MM.1S (cell line): Measurements from ENCODE around the gene IGFBP5.

Experiments
- DNase-seq: peaks from one replicate; pipeline ENCODE4 v3.0.0-alpha.2; 2015
- H2AFZ ChIP-seq: fragments of 300-600 bp; sonication (generic); 2 replicates; pipeline ENCODE4 v1.6.0; 2016; ENCODE audit warnings: antibody characterized with exemption, low read length
- H3F3A ChIP-seq: fragments of 300-600 bp; sonication (generic); 2 replicates; pipeline ENCODE4 v1.6.1; 2016; ENCODE audit warnings: mild to moderate bottlenecking, antibody characterized with exemption, low read length, moderate library complexity, mixed read lengths; ENCODE audit not compliant: insufficient read depth
- H3K27ac ChIP-seq: fragments of 300-600 bp; sonication (generic); 2 replicates; pipeline ENCODE4 v1.5.1; 2016; ENCODE audit warnings: mild to moderate bottlenecking, low read length
- H3K27me3 ChIP-seq: fragments of 300-600 bp; sonication (generic); replicated peaks from 2 replicates; pipeline ENCODE4 v1.6.0; 2016; ENCODE audit warnings: low read length; ENCODE audit not compliant: insufficient read depth
- H3K36me3 ChIP-seq: fragments of 300-600 bp; sonication (generic); replicated peaks from 2 replicates; pipeline ENCODE4 v1.6.1; 2016; ENCODE audit warnings: mild to moderate bottlenecking, low read length, mixed read lengths; ENCODE audit not compliant: insufficient read depth
- H3K4me1 ChIP-seq: fragments of 300-600 bp; sonication (generic); 2 replicates; pipeline ENCODE4 v1.6.1; 2016; ENCODE audit warnings: low read length, mixed read lengths
- H3K4me2 ChIP-seq: fragments of 300-600 bp; sonication (generic); 2 replicates; pipeline ENCODE4 v1.6.0; 2016; ENCODE audit warnings: low read depth, low read length
- H3K4me3 ChIP-seq: fragments of 300-600 bp; sonication (generic); 2 replicates; pipeline ENCODE4 v1.5.1; 2016; ENCODE audit warnings: low read length, mixed read lengths
- H3K79me2 ChIP-seq: fragments of 300-600 bp; sonication (generic); 2 replicates; pipeline ENCODE4 v1.6.1; 2016; ENCODE audit warnings: mixed run types, low read length, mixed read lengths
- H3K9ac ChIP-seq: fragments of 300-600 bp; sonication (generic); 2 replicates; pipeline ENCODE4 v1.6.1; 2016; ENCODE audit warnings: low read length, mixed read lengths
- H3K9me2 ChIP-seq: fragments of 300-600 bp; sonication (generic); replicated peaks from 2 replicates; pipeline ENCODE4 v1.6.1; 2016; ENCODE audit warnings: mild to moderate bottlenecking, low read length, mixed read lengths; ENCODE audit not compliant: insufficient read depth
- H3K9me3 ChIP-seq: fragments of 300-600 bp; sonication (generic); replicated peaks from 2 replicates; pipeline ENCODE4 v1.6.1; 2016; ENCODE audit warnings: mild to moderate bottlenecking, low read length, mixed read lengths; ENCODE audit not compliant: insufficient read depth
- H4K20me1 ChIP-seq: fragments of 300-600 bp; sonication (generic); 2 replicates; pipeline ENCODE4 v1.6.1; 2016; ENCODE audit warnings: mild to moderate bottlenecking, low read length, moderate library complexity, mixed read lengths; ENCODE audit not compliant: insufficient read depth
- EZH2 ChIP-seq: fragments of 300-600 bp; sonication (generic); optimal IDR thresholded peaks from 2 replicates; pipeline ENCODE3; 2017; ENCODE audit warnings: low read depth, mild to moderate bottlenecking, antibody characterized with exemption, low read length, mixed read lengths
- EZH2phosphoT487 ChIP-seq: fragments of 300-600 bp; sonication (generic); IDR thresholded peaks from 2 replicates; pipeline ENCODE4 v1.6.1; 2018; ENCODE audit warnings: antibody characterized with exemption, low read length
- TF ChIP-seq, protein P1 (sequence below): fragments of 300-600 bp; sonication (generic); IDR thresholded peaks from 2 replicates; pipeline ENCODE4 v1.5.1; 2016; ENCODE audit warnings: antibody characterized with exemption, low read length, mixed read lengths

The IGFBP5 gene

DNA sequence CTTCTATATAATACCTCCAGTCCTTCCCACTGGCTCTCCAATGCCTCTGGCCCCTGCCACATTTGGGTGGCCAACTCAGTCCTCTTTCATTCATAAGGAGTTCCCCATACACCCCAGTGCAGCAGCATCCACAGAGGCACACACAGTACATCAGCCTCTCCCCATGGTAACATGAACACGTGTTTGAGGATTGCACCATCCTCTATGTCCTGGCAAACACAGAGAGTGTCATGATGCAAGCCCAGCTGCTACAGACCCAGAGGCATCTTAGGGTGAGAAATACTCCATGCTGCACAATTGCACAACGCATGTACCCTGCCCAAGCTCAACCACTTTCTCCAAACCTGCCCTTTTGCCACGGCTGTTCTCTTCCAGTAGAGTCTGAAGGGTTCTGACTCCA, 11.5 kb downstream of the IGFBP5 start:
- Histone ChIP-seq H3K36me3 (no peaks in the 10 kb centered on the region), H3K9me3 (no peaks in the 10 kb centered on the region), H3K9ac (no peak overlapping the region), H3K9me2 (no peaks in the 10 kb centered on the region), H3K79me2 (no peaks in the 10 kb centered on the region), H3K4me2 (no peak overlapping the region), H3K4me3 (no peak overlapping the region), H2AFZ (no peak overlapping the region), H3F3A (no peaks in the 10 kb centered on the region), H3K27me3 (no peaks in the 10 kb centered on the region), H3K4me1 (no peaks in the 10 kb centered on the region), H3K27ac (no peak overlapping the region), H4K20me1 (no peaks in the 10 kb centered on the region)
- TF ChIP-seq, protein P1, sequence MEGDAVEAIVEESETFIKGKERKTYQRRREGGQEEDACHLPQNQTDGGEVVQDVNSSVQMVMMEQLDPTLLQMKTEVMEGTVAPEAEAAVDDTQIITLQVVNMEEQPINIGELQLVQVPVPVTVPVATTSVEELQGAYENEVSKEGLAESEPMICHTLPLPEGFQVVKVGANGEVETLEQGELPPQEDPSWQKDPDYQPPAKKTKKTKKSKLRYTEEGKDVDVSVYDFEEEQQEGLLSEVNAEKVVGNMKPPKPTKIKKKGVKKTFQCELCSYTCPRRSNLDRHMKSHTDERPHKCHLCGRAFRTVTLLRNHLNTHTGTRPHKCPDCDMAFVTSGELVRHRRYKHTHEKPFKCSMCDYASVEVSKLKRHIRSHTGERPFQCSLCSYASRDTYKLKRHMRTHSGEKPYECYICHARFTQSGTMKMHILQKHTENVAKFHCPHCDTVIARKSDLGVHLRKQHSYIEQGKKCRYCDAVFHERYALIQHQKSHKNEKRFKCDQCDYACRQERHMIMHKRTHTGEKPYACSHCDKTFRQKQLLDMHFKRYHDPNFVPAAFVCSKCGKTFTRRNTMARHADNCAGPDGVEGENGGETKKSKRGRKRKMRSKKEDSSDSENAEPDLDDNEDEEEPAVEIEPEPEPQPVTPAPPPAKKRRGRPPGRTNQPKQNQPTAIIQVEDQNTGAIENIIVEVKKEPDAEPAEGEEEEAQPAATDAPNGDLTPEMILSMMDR = no peak
- no peak for DNase-seq

DNA sequence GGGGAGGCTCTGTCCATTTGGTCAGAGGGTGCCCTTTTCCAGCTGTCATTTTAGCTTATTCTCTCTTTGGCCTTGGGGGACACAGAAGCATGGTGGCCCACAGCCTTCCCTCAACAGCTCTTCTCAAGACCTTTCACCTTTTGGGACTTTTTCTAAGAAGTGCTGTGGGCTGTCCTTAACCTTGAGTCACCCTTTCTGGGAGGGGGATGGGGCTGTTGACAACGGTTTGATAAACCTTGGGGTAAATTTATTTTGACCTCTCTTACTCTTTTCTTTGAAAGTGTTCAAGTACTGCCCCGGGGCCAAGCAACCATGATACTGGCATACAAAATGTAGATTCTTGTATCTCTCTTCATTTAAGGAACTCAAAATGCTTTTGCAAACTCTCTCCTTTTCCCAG, 13.7 kb downstream of the IGFBP5 start:
- no peak overlapping the region for H3K4me3 ChIP-seq
- no peaks in the 10 kb centered on the region for H3K9me3 ChIP-seq
- no peak for TF ChIP-seq EZH2
- no peak for TF ChIP-seq EZH2phosphoT487
- TF ChIP-seq, protein P1 = no peak
- H4K20me1 ChIP-seq = no peaks in the 10 kb centered on the region
- H3K9ac ChIP-seq = no peak overlapping the region
- no peak for DNase-seq
- no peaks in the 10 kb centered on the region for H3F3A ChIP-seq
- H3K9me2 ChIP-seq = no peaks in the 10 kb centered on the region
- no peaks in the 10 kb centered on the region for H3K27me3 ChIP-seq
- H2AFZ ChIP-seq = no peak overlapping the region
- no peaks in the 10 kb centered on the region for H3K4me1 ChIP-seq
- 0 out of 2 replicates have a peak overlapping the region, but pooled peaks have one; percentile 46 for H3K4me2 ChIP-seq
- no peaks in the 10 kb centered on the region for H3K79me2 ChIP-seq
- H3K36me3 ChIP-seq = no peaks in the 10 kb centered on the region
- no peak overlapping the region for H3K27ac ChIP-seq

DNA sequence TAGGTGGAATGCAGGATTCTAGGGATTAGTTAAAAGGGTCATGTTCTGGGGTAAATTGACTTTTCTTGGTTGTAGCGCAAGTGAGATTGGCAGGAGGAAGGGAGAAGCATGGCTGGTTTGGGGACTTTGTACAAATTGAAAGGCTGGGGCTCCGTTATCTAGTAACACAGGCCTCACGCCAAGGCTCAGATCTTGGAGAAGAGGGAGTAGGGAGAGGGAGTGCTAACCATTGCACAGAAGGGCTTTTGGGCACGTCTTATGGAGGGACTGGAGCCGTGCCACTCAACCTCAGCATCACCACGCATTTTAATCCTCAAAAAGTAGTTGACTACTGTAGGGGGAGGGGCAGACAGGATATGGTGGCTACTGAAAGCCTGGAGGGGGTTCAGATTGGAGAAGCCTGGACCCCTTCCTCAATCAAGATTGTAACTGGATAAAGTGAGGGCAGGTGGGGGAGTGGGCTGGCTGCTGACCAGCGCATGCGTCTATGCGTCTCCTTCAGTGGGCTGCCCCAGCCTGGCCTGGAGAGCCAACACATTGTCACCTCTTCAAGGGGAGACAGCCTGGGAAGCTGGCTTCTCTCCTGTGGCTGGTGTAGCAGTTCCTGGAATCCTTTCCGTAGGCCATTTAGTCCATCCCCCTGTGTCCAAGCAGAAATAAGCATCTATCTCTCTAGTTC, 14.3 kb downstream of the IGFBP5 start:
- Histone ChIP-seq H3K4me2 (no peak overlapping the region), H3K27me3 (peaks cover 3% of the 10 kb centered on the region; the same call in 1 of the 2 replicates), H3K36me3 (no peaks in the 10 kb centered on the region), H3K27ac (no peak overlapping the region), H4K20me1 (no peaks in the 10 kb centered on the region), H2AFZ (no peak overlapping the region), H3K9ac (no peak overlapping the region), H3K4me1 (no peaks in the 10 kb centered on the region), H3K9me2 (no peaks in the 10 kb centered on the region), H3K4me3 (no peak overlapping the region), H3K79me2 (no peaks in the 10 kb centered on the region), H3F3A (no peaks in the 10 kb centered on the region), H3K9me3 (no peaks in the 10 kb centered on the region)
- no peak for TF ChIP-seq EZH2
- no peak for TF ChIP-seq EZH2phosphoT487
- TF ChIP-seq, protein P1 = no peak
- no peak for DNase-seq
